Suppressor macrophage treated with lipopolysaccharide for 1 hour (primary cell): ENCODE data around the gene ZCWPW1.
"Not testable (repeated sequence)": the region's sequence is repeated elsewhere in the genome, so short reads cannot be mapped to it uniquely, and the experiment has no call there.

Source experiments
- DNase-seq, 3 donors: peaks; one replicate each; pipeline ENCODE4 v3.0.0-alpha.2; 2020 to 2022

ZCWPW1 gene

GRCh38 chr7:100397315-100398081 lies 31.0 kb downstream of the ZCWPW1 start:
- DNase-seq = no peak

GRCh38 chr7:100396421-100396982 lies 32.0 kb downstream of the ZCWPW1 start:
- peak; percentile 83 to 96 (median 91) for DNase-seq

DNA sequence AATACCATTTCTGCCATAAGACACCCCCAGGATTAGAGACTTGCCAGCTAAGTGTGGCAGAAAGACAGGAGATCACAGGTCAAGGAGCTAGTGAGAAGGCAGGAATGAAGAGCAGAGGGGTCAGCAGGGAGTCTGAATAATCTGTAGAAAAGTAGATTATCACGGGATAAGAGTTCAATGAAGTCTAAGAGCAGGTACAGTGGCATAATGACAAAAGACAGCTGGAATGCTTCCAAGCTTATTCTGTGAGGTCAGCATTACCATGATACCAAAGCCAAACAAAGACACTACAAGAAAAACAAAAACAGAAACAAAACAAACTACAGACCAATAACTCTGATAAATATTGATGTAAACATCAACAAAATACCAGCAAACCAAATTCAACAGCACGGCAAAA lies 34.4 kb downstream of the ZCWPW1 start:
- no peak for DNase-seq

GRCh38 chr7:100393233-100393905 lies 35.1 kb downstream of the ZCWPW1 start:
- peak in 2 of 3 donors; percentile 63 to 72 for DNase-seq

GRCh38 chr7:100390286-100391009 lies 38.1 kb downstream of the ZCWPW1 start:
- no peak for DNase-seq

- no peak for DNase-seq
Observed at GRCh38 chr7:100389437-100390088, 38.9 kb downstream of the ZCWPW1 start.

- peak in 2 of 3 donors; percentile 60 to 74 for DNase-seq
Observed at GRCh38 chr7:100387695-100388094, 40.8 kb downstream of the ZCWPW1 start.

DNA sequence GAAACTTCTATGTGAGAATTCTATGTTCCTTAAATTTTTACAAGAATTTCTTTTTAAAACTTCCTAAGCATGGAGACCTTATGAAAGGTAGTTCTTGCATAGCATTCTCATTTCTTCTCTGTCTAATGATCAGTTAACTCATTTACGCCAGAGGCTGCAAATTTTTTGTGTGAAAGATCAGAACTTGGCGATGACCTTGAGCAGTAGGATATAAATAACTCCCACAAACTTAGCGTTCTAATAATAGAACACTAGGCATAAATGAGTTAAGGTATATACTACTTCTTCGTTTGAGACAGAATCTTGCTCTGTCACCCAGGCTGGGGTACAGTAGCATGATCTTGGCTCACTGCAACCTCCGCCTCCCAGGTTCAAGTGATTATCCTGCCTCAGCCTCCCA lies 41.6 kb downstream of the ZCWPW1 start:
- no peak for DNase-seq

- peak; percentile 68 to 82 (median 77) for DNase-seq
Observed at GRCh38 chr7:100384628-100385294, 43.7 kb downstream of the ZCWPW1 start.

DNA sequence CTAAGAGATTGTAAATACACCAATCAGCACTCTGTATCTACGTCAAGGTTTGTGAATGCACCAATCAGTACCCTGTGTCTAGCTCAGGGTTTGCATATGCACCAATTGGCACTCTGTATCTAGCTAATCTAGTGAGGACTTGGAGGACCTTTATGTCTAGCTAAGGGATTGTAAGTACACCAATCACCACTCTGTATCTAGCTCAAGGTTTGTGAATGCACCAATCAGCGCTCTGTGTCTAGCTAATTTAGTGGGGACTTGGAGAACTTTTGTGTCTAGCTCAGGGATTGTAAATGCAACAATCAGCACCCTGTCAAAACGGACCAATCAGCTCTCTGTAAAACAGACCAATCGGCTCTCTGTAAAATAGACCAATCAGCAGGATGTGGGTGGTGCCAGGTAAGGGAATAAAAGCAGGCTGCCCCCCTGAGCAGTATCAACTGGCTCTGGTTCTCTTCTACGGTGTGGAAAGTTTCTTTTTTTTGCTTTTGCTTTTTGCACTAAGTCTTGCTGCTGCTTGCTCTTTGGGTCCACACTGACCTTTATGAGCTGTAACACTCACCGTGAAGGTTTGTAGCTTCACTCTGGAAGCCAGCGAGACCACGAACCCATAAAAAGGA lies 46.2 kb downstream of the ZCWPW1 start:
- peak in 2 of 3 donors; percentile 29 for DNase-seq

- DNase-seq = not testable (repeated sequence)
Observed at GRCh38 chr7:100381531-100382233, 46.8 kb downstream of the ZCWPW1 start.

DNA sequence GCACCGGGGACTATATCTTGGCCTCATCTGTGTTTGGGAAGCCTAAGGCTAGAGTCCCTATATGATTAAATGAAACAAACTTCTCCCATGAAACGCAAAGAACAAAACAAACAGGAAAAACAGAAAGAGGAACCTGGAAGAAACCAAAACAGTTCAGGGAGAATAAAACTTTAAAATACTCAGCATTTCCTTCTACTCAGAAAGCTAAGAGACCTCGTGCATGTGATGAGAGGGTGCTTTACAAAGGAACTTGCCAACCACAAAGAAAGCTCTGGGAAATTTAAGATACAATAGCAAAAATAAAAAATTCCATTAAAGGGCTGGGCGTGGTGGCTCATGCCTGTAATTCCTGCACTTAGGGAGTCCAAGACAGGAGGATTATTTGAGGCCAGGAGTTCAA lies 48.3 kb downstream of the ZCWPW1 start:
- peak; percentile 80 to 95 (median 90) for DNase-seq

DNA sequence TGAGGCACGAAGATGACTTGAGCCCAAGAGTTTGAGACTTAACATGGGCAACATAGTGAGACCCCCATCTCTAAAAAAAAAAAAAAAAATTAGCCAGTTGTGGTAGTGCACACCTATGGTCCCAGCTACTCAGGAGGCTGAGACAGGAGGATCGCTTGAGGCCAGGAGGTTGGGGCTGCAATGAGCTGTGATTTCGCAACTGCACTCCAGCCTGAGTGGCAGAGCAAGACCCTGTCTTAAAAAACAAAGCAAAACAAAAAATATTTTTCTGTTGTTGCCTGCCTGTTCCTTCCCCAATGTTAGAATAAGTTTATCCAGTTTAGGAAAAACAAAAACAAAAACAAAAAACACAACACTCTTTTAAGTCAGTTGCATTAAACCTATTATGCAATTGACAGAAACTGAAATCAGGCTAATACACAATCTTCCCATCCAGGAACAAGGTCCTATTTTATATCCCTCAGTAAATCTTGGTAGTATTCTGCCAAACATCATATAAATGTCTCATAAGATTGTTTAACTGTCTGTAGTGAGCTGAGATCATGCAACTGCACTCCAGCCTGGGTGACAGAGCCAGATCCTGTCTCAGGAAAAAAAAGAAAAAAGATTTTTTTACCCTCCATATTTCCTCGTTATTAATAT lies 50.3 kb downstream of the ZCWPW1 start:
- no peak for DNase-seq

DNA sequence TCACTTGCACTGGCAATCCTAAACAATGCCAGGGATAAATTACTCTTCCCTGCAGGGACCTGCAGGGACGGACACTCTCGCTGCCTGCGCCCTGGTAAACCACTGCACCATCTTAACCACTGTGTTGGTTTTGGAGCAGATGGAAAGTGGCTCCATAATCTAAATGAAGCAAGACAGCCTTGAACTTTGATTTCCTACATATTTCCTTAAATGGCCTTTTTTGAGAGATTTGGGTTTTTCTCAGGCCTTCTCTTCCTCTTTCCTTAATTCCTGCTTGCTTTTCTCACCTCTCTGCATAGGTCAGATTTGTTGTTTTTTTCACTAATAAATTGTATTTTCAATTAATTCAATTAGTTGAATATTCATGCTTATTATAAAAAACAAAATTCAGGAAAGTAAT lies 52.4 kb downstream of the ZCWPW1 start:
- DNase-seq = peak in 2 of 3 donors; percentile 32 to 48

DNA sequence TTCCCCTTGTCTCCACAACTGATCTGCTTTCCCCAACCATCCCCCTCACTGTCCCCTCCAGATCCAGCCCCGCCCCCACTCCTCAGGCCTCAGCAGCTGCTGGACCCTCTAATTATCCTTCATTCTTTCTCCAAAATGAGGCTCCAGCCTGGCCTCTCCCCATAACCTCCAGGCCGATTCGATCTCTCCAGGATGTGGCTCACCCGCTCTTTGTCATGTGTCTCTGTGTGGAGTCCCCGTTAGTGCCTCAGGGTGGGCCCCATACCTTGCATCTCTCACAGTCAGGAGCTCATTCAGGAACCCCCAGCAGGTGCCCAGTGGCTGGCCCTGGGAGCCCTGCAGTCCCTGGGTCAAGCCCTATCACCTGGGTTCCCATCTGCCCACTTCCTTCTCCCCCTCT lies 53.9 kb downstream of the ZCWPW1 start:
- no peak for DNase-seq

GRCh38 chr7:100373870-100374598 lies 54.5 kb downstream of the ZCWPW1 start:
- DNase-seq = not testable (repeated sequence)

- peak; percentile 86 to 88 (median 86) for DNase-seq
Observed at GRCh38 chr7:100373261-100373831, 55.2 kb downstream of the ZCWPW1 start, which contains the start of gene PILRA. Gene PILRA (plus strand): TSS chr7:100373487. CDS start chr7:100373657, 170 bp downstream.

DNA sequence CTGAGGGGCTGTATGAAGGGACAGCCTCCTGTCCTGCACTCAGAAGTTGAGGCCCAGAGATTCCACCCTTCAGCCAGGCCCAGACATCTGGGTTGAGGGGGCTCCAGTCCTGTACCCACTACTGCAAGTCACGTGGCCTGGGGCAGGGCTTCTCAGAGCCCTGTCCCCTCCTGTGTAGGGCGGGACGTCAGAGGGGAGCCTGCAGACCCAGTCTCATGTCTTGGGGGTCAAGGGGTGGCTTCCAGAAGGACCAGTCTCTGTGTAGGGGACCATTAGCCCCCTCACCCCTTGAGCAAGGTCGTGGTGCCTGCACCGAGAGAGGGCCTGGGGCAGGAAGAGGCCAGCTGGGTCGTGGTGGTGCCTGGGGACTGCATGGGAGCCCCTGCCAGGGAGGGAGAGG lies 55.8 kb downstream of the ZCWPW1 start:
- peak in 1 of 3 donors; percentile 54 for DNase-seq

- DNase-seq = peak; percentile 95 to 96 (median 96)
Observed at GRCh38 chr7:100372256-100372655, 56.2 kb downstream of the ZCWPW1 start.
